Activated CD4-positive, alpha-beta T cell treated with anti-CD3 and anti-CD28 coated beads, Interleukin-2, amount 50 U/mL, for 1 hour (primary cell): ENCODE measurements around the gene AIFM2.
A peak's percentile ranks its signal among the peaks of the same experiment; 100 is the strongest.
"Not testable (repeated sequence)": the region's sequence is repeated elsewhere in the genome, so short reads cannot be mapped to it uniquely, and the experiment has no call there.

Experiments used
- DNase-seq: peaks from one replicate; pipeline ENCODE4 v3.0.0-alpha.2; 2020

Gene AIFM2

DNA sequence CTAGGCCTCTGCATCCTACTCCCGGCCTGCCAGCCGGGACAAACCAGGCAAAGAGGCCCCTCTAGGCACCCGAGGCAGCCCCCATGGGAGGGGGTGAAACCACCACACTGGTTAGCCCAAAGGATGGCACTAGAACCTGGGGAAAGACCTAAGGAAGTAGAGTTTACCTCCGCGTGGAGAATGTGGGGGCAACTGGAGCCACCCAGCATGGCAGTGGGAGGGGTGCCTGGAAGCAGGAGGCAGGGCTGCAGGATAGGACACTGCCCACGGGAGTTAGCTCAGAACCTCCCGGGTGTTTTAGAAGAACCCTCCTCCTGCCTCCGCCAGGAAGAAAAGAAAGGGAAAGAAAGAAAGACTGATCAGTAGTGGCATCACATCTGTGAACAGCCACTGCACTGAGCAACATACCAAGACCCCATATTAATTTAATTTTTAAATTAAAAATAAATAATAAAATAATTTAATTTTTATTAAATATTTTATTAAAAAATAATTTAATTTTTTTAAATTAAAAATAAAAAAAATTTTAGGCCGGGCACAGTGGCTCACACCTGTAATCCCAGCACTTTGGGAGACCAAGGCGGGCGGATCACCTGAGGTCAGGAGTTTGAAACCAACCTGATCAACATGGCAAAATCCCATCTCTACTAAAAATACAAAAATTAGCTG, 11.2 kb downstream of the AIFM2 start:
- no peak for DNase-seq

GRCh38 chr10:70120417-70120816, 12.2 kb downstream of the AIFM2 start:
- DNase-seq = no peak

GRCh38 chr10:70119623-70120022, 13.0 kb downstream of the AIFM2 start:
- DNase-seq = no peak

DNA sequence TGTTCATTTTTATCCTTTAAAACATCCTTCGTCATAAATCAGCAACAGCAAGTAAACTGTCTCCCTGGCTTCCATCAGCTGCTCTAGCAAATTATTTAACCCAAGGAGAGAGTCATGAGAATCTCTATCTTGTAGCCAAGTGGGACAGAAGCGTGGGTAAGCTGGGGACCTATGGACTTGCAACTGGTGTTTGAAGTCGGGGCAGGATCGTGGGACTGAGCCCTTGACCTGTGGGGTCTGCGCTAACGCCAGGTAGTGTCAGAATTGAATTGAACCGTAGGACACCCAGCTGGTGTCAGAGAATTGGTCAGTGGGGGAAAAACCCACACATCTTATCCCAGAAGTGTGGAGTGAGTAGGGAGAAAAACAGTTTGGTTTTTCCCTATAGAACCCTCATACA, 13.4 kb downstream of the AIFM2 start:
- DNase-seq = no peak

- DNase-seq = no peak
Measured at GRCh38 chr10:70118196-70118595, 14.4 kb downstream of the AIFM2 start.

DNA sequence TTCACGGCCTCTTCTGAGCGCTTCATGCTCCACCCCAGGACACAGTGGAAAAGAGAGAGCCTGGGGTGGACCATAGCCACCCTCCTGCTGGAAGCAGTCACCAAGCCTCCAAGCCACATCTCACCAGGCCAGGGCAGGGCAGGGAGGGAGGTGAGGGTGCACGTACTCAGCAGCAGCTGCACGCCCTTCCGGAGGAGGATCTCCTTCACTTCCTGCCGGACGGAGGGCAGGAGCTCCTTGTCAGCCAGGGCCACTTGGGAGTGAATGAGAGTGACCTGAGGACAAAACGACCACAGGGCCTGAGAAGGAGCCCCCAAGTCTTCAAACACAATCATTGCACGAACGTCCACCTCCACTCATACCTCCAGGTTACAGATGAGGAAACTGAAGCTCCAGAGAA, 15.0 kb downstream of the AIFM2 start:
- DNase-seq = no peak

GRCh38 chr10:70115948-70116682, 16.5 kb downstream of the AIFM2 start:
- DNase-seq = peak; percentile 53

GRCh38 chr10:70114902-70115301, 17.7 kb downstream of the AIFM2 start:
- DNase-seq = no peak

GRCh38 chr10:70112071-70112470, 20.6 kb downstream of the AIFM2 start:
- no peak for DNase-seq

GRCh38 chr10:70111496-70111895, 21.1 kb downstream of the AIFM2 start:
- DNase-seq = no peak

GRCh38 chr10:70109064-70109729, 23.4 kb downstream of the AIFM2 start:
- DNase-seq = no peak

GRCh38 chr10:70106958-70107791, 25.4 kb downstream of the AIFM2 start:
- no peak for DNase-seq

GRCh38 chr10:70101668-70102067, 31.0 kb downstream of the AIFM2 start:
- no peak for DNase-seq

DNA sequence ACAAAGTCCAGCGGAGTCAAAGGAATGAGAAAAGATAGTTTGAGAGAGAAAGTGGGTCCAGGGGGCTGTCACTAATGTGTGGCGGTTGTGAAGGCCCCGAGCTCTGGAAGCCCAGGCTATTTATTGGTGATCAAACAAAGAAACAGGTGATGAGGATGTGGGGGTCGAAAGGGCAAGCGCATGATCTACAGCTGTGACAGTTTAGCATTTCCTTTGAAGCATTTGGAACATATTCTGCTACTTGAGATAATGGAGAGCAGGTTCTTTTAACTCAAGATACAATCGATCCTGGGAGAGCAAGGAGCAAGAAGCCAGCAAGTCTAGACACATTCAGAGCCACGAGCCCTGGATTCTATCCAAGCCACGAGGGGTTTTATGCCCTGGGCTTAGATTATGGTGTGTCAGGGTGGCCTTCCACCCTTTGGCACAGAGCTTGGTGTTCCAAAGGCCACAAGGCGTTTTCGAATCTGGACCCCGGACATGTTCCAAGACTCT, 31.5 kb downstream of the AIFM2 start:
- not testable (repeated sequence) for DNase-seq

DNA sequence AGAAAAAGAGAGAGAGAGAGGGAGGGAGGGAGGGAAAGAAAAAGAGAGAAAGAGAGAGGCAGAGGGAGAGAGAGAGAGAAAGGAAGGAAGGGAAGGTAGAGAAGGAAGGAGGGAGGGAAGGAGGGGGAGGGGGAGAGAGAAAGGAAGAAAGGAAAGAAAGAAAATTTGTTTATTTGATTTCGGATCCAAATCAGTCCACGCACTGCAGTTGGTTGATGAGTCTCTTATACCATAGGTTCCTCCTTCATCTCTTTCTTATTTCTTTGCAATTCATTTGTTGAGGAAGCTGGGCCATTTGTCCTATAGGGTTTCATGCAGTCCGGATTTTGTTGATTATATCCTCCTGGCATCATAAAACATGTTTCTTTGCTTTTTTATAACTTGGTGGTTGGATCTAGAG, 34.4 kb downstream of the AIFM2 start:
- no peak for DNase-seq

GRCh38 chr10:70097459-70097858, 35.2 kb downstream of the AIFM2 start:
- no peak for DNase-seq

- DNase-seq = no peak
Measured at GRCh38 chr10:70096705-70097420, 35.8 kb downstream of the AIFM2 start.

DNA sequence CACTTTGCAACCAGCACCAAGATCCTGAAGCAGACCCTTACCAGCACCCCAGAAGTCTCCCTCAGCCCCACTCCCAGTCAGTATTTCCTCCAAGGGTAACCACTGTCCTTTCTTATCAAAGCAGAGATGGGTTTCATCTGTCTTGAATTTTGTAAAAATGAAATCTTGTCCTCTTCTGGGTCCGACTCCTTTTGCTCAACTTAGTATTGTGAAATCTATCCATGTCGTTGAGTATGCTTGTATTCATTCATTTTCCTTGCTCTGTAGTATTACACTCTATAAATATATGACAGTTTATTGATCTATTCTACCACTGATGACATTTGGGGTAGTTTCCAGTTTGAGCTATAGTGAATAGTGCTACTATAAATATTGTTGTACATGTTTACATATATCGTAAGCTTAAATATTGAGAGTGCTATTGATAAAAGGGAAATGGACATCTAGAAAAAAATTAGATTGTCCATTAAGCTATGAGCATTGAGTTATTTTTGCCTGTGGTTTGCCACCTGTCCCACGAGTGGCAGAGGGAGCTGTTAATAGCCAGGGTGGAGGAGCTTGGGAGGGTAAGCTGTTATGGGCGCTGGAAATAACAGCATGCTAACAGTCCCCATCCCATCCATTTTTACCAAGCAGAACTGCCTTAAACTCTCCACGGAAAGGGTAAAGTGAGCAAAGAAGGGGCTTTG, 36.5 kb downstream of the AIFM2 start:
- no peak for DNase-seq

- DNase-seq = no peak
Measured at GRCh38 chr10:70094250-70094649, 38.4 kb downstream of the AIFM2 start.

GRCh38 chr10:70093335-70093944, 39.2 kb downstream of the AIFM2 start:
- DNase-seq = no peak

DNA sequence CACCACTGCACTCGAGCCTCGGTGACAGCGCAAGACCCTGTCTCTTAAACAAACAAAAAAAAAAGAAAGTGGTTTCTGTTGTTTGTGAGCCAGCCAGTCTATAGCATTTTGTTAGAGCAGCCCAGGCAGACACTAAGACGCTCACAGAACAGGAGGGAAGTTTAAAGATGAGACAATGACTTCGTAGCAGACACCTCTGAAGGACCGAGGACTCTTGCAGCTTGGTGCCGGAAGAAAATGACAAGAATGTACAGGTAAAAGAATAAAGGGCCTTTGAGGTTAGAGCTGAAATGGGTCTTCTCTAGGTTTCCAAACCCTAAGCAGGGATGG, 40.3 kb downstream of the AIFM2 start:
- DNase-seq = no peak
